Left renal cortex interstitium (tissue), 4 donors: ENCODE results near the gene HYLS1. TPM values are rescaled to one million over a fixed set of nuclear protein-coding genes. Genes with fewer than 3 reads are reported as not detected.

Experiments used
- DNase-seq, 4 donors: peaks; one replicate each; pipeline ENCODE4 v3.0.0-alpha.2; 2013; ENCODE audit warnings: low read depth in 4 of 4, low spot score in 2 of 4, missing footprints in 1 of 4
- polyA plus RNA-seq, 4 donors: library from polyadenylated mRNA; unstranded; fragments of 120-200 nt; gene quantifications; one replicate each; pipeline ENCODE4 v1.2.1, GENCODE V29; 2013; ENCODE audit not compliant: insufficient read length in 4 of 4

The HYLS1 gene
- polyA plus RNA-seq, 4 donors, result 11.4 to 12.1 (median 11.8) TPM

DNA sequence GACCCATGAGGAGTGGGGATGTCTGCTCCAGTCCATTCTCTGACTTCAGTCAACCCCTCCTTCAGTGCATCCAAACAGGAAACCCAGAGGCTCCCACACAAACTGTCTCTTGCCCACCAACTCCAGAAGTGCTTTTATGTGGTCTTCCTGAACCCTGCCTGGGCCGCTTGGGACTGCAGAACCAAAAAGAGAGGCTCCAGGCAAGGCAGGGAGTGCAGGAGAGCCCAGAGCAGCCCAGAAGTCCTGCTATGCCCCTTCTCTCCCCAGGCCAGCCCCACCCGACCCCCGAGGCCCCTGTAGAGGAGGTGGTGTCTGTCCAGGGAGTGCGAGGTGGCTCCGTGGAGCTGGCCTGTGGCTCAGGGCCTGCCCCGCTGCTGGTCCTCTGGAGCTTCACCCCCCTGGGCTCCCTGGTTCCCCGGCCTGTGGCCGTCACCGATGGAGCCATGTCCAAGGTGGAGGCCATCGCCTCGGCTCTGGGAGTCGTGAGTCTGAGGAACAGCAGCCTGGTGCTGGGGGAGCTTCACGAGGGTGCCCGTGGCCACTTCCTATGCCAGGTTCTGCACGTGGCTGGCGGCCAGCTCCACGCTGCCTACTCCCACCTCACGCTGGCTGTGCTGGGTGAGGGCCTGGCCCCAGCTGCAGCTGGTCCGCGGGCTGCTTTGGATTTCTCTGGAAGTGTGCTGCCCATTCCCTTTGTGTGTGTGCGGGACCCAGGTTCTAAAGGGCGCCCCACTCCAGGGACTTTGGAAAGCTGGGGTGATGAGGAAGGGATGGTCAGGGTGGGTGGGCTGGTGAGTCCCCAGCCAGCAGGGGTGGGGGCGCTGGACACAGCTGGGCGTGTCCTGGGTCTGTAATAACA lies 60.2 kb downstream of the HYLS1 start:
- no peak for DNase-seq

DNA sequence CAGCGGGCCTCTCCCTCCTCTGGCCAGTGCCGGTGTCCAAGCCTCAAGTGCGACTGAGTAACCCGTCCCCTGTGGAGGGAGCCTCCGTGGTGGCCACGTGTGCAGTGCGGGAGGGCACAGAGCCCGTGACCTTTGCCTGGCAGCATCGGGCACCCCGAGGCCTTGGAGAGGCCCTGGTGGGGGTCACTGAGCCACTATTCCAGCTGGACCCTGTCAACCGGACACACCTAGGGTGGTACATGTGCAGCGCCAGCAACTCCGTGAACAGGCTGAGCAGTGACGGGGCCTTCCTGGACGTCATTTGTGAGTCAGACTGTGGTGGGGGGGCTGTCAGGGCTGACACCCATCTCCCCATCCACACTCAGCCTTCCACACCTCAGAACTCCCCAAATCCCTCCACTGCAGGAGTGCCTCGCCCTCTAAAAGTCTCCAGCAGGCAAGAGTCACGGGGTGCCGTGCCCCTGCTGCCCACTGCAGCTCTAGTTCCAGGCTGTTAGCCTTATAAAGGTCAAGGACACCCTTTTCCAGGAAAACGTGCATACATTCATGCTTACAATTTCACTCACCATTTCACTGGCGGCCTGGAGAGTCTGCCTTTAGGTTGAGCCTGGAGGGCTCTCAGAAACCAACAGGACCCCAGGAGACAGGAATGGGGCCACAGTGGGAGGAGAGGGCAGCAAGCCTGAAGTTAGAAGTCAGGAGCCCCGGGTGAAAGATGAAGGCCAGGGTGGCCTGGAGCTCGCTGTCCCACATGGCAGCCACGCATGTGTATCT lies 61.0 kb downstream of the HYLS1 start:
- DNase-seq, result no peak

GRCh38 chr11:125949271-125950177 lies 62.1 kb downstream of the HYLS1 start:
- no peak for DNase-seq

- no peak for DNase-seq
Measured at GRCh38 chr11:125950178-125950490, 62.7 kb downstream of the HYLS1 start.

Other genes with a start within 250 kb of the HYLS1 start
- 1 to 10 TPM in 1 of 4 donors, under 1 TPM in 3; 0.29 to 1.6 (median 0.64) TPM for gene ACRV1, start 206.8 kb upstream of the HYLS1 start, polyA plus RNA-seq
- gene PATE1, start 141.4 kb upstream of the HYLS1 start, polyA plus RNA-seq, result not detected
- under 1 TPM in 2 of 4 donors, not detected in 2; 0.08 to 0.27 TPM for gene PATE2, start 108.8 kb upstream of the HYLS1 start, polyA plus RNA-seq
- not detected for gene PATE3, start 99.5 kb upstream of the HYLS1 start, polyA plus RNA-seq
- under 1 TPM in 1 of 4 donors, not detected in 3; 0.30 TPM for gene PATE4, start 54.4 kb upstream of the HYLS1 start, polyA plus RNA-seq
- 10 to 100 TPM; 16.1 to 18.2 (median 17.3) TPM for gene PUS3, start 15.5 kb downstream of the HYLS1 start, polyA plus RNA-seq
- gene DDX25, start 16.8 kb downstream of the HYLS1 start, polyA plus RNA-seq, result 1 to 10 TPM; 3.1 to 6.9 (median 5.8) TPM
- gene VSIG10L2, start 58.4 kb downstream of the HYLS1 start, polyA plus RNA-seq, result not detected
- 10 to 100 TPM; 17.9 to 29.2 (median 22.9) TPM for gene CDON, start 175.2 kb downstream of the HYLS1 start, polyA plus RNA-seq